ENCODE measurements around the gene PSMG4. TPM values are rescaled to one million over a fixed set of nuclear protein-coding genes. Genes with fewer than 3 reads are reported as not detected.

The PSMG4 gene
- total and polyA plus RNA-seq, 8 donors = 16.9 to 27.5 (median 22.2) TPM

DNA sequence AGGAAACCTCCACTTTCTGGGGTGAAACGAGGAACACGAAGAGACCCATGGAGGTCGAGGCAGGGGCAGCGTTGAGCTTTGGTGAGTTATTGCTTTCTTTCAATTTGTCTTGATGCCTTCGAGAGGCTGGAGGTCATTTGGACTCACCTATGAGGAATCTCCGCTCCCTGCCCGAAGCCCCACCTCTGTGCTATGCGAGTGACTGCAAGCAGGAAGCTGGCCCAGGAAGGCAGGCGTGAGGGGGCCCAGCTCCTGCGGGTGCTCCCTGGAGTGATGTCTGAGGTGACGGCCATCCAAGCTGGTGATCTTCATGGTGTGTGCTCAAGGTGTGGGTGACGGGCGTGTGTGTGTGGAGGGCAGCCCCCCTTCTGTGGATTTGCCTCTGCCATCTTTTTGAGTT lies 13.0 kb downstream of the PSMG4 start:
- no peaks in the 10 kb centered on the region for H3K9me3 ChIP-seq
- no peak for ATAC-seq
- H3K27ac ChIP-seq = no peak overlapping the region
- H3K36me3 ChIP-seq = peaks cover 0 to 51% of the 10 kb centered on the region in 2 donors
- H3K4me1 ChIP-seq = no peaks in the 10 kb centered on the region
- no peak overlapping the region for H3K4me3 ChIP-seq
- TF ChIP-seq, protein P1, sequence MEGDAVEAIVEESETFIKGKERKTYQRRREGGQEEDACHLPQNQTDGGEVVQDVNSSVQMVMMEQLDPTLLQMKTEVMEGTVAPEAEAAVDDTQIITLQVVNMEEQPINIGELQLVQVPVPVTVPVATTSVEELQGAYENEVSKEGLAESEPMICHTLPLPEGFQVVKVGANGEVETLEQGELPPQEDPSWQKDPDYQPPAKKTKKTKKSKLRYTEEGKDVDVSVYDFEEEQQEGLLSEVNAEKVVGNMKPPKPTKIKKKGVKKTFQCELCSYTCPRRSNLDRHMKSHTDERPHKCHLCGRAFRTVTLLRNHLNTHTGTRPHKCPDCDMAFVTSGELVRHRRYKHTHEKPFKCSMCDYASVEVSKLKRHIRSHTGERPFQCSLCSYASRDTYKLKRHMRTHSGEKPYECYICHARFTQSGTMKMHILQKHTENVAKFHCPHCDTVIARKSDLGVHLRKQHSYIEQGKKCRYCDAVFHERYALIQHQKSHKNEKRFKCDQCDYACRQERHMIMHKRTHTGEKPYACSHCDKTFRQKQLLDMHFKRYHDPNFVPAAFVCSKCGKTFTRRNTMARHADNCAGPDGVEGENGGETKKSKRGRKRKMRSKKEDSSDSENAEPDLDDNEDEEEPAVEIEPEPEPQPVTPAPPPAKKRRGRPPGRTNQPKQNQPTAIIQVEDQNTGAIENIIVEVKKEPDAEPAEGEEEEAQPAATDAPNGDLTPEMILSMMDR (IDR thresholded peaks at IDR 0.05) = no peak
- DNase-seq = no peak
- intact Hi-C loops (cut with DNase I) = loop anchor here in 1 of 2 donors (10.0 kb wide), 1 partner anchor 463 kb away; no protein-coding TSS in a partner anchor
- no peaks in the 10 kb centered on the region for H3K27me3 ChIP-seq

DNA sequence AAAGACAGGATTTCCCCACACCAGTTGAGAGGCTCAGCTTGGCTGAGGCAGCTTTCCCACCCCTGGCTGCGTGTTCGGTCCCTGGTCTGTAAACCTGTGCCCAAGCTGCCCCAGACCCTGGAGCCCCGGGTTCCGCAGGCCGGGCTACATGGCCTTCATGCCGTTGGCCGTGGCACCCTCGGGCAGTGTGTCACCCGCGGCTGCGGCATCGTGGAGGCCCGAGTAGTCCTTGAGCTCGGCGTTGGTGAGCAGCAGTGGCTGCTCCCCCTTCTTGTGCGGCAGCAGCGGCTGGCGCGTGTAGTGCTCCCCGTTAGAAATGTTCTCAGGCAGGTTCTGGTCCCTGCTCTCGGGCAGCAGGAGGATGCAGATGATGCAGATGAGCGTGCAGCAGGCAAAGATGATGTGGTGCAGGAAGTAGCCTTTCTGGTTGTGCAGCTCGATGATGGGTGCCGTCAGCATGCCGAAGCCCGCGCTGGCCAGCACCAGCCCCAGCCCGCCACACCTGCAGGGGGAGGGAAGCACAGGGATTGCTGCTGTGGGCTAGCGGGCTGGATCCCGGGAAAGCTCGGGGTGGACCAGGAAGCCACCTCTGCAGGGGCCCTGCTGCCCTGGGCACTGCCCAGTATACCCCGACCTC lies 14.3 kb downstream of the PSMG4 start:
- TF ChIP-seq, protein P1 (IDR thresholded peaks at IDR 0.05) = no peak
- Histone ChIP-seq H3K4me1 (no peaks in the 10 kb centered on the region), H3K27ac (no peak overlapping the region), H3K27me3 (no peaks in the 10 kb centered on the region), H3K36me3 (peaks cover 0 to 50% of the 10 kb centered on the region in 2 donors), H3K4me3 (no peak overlapping the region), H3K9me3 (no peaks in the 10 kb centered on the region)
- ATAC-seq (no peak), DNase-seq (no peak)
- intact Hi-C loops (cut with DNase I) = loop anchor here in 1 of 2 donors (10.0 kb wide), 1 partner anchor 462 kb away; no protein-coding TSS in a partner anchor

DNA sequence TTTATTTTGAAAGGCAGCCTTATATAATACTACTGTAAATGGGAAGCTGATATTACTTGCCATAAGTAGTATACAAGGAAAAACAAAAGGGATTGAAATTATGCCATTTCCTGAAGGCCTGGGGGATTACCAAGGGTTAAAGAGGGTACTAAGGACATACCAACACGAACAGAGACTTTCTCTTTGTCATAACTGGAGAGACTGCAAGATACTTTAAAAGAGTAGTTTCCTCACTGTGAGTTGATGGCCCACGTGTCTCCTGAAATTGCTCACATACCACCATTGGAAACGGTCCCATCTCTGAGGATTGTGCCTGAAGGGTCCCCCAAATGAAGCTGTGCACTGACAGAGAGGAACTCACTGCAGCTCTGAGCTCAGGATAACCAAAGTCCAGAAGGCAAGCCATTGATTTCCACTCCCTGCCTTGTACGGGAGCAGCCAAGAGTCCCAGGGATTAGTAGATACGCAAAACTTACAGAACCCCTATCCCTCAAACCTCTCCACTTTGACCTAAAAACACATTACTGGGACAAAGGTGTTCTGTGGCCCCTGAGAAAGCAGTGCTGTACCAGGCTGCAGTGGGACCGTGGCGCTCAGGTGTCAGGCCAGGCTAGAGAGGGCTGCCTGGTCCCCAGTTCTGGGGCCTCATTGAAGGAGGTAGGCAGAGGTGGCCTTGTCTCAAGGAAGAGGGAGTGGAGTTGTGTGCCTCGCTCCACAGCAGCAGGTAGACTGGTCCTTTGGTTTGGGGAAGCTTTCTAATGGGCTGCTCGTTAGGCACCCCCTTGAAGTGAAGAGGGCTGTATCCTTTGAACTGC lies 15.2 kb downstream of the PSMG4 start:
- no peak overlapping the region for H3K4me3 ChIP-seq
- ATAC-seq = no peak
- H3K4me1 ChIP-seq = no peaks in the 10 kb centered on the region
- H3K27me3 ChIP-seq = no peaks in the 10 kb centered on the region
- TF ChIP-seq, protein P1 (IDR thresholded peaks at IDR 0.05) = no peak
- DNase-seq = no peak
- peaks cover 0 to 42% of the 10 kb centered on the region in 2 donors for H3K36me3 ChIP-seq
- H3K9me3 ChIP-seq = no peaks in the 10 kb centered on the region
- no peak overlapping the region for H3K27ac ChIP-seq
- intact Hi-C loops (cut with DNase I) = loop anchor here in 1 of 2 donors (10.0 kb wide), 1 partner anchor 461 kb away; no protein-coding TSS in a partner anchor

DNA sequence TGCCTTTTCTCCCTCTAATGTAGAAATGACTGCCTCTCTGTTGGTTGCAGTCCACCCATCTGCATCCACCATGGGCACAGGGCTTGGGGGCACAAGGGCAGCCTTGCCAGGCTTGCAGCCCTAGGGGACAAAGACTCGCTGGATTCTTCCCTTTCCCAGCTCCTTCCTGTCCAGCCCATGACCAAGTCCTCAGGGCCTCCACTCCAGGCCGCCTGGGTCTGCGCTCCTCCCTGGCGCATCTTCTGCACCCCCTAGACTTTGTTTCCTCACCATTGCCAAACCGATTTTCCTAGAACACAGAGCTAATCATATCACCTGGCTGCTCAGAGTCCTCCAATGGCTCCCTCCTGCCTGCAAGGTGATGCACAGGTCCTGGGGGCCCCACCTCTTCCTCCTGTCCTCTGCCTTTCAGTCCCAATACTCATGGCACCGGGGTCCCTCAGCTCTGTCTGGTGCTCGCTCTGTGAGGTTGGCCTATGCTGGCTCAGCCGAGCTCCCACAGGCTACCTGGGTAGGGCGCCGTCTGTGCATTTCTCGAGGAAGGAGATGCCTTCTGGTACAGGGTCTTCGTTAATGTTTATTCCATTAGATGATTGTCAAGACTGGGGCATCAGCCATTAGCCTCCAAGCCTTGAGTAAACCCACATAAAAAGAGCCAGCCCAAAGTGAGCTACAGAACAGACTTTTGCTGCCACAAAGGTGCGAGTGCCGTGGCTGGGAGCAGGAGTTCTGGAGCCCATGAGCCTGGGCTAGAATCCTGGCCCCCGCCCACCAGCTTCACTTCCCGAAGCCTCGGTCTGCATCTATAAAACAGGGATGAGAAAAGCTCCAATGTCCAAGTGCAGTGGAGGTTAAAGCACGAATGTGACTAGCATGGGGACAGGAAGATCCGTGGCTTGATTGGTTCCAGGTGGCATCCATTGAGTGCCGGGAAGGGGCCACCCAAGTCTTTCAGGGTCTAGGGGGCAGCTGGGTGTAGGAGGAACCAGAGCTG lies 17.7 kb downstream of the PSMG4 start:
- no peak for ATAC-seq
- intact Hi-C loops (cut with DNase I) = loop anchor here (5.0 to 10.0 kb wide), 2 partner anchors 456 to 458 kb away; no protein-coding TSS in a partner anchor
- TF ChIP-seq, protein P1 (IDR thresholded peaks at IDR 0.05) = no peak

More for the DNA sequence above, 17.7 kb downstream of the PSMG4 start:
- no peaks in the 10 kb centered on the region for H3K9me3 ChIP-seq
- peaks cover 0 to 7% of the 10 kb centered on the region in 2 donors for H3K4me1 ChIP-seq
- no peak overlapping the region for H3K27ac ChIP-seq
- H3K36me3 ChIP-seq = peaks cover 0 to 20% of the 10 kb centered on the region in 2 donors
- no peak for DNase-seq
- H3K4me3 ChIP-seq = no peak overlapping the region
- no peaks in the 10 kb centered on the region for H3K27me3 ChIP-seq

All from left lung (tissue), 10 donors.